NB4 (cell line): ENCODE data around the gene OAT.

Experiments
- CTCF ChIP-seq: IDR thresholded peaks from one replicate; pipeline ENCODE4 v1.5.1; 2012; ENCODE audit warnings: low read depth, low read length
- POLR2A ChIP-seq: IDR thresholded peaks from 2 replicates; pipeline ENCODE4 v1.6.1; 2011; ENCODE audit warnings: mild to moderate bottlenecking; ENCODE audit not compliant: insufficient read length; ENCODE audit errors: extremely low read depth

- no peak for TF ChIP-seq CTCF
- TF ChIP-seq POLR2A, result no peak
These were observed 2.0 kb downstream of the OAT start for GRCh38 chr10:124416733-124417132.
